GM21825 (cell line): ENCODE results near the gene OR6M1.

Experiments used
- ATAC-seq: cut with Tn5 transposase; IDR thresholded peaks from one replicate; pipeline ENCODE4 v1.9.1; 2021; ENCODE audit warnings: mild to moderate bottlenecking, moderate library complexity; ENCODE audit not compliant: unreplicated experiment

The OR6M1 gene

GRCh38 chr11:123775715-123776549, 30.2 kb downstream of the OR6M1 start:
- no peak for ATAC-seq

- no peak for ATAC-seq
Measured at GRCh38 chr11:123775289-123775688, 30.9 kb downstream of the OR6M1 start.

- ATAC-seq: no peak
Measured at GRCh38 chr11:123773959-123774358, 32.2 kb downstream of the OR6M1 start.

- no peak for ATAC-seq
Measured at GRCh38 chr11:123773026-123773425, 33.1 kb downstream of the OR6M1 start.

- ATAC-seq: no peak
Measured at GRCh38 chr11:123771664-123772063, 34.5 kb downstream of the OR6M1 start.

- ATAC-seq: no peak
Measured at GRCh38 chr11:123770712-123771111, 35.4 kb downstream of the OR6M1 start.

- ATAC-seq: no peak
Measured at GRCh38 chr11:123765601-123766000, 40.5 kb downstream of the OR6M1 start.

- no peak for ATAC-seq
Measured at GRCh38 chr11:123762422-123762821, 43.7 kb downstream of the OR6M1 start.

- ATAC-seq: peak; percentile 79
Measured at GRCh38 chr11:123760894-123761293, 45.3 kb downstream of the OR6M1 start.

GRCh38 chr11:123757976-123758375, 48.2 kb downstream of the OR6M1 start:
- ATAC-seq: no peak

- no peak for ATAC-seq
Measured at GRCh38 chr11:123755813-123756212, 50.3 kb downstream of the OR6M1 start.
